Activated CD4-positive, alpha-beta T cell treated with anti-CD3 and anti-CD28 coated beads, Interleukin-2, Interleukin-4, amounts not matched to agents 100 ng/mL and 50 ng/mL, durations not matched to agents 16 hours and 8 hours (primary cell): ENCODE results near the gene MAP4K2.

Experiments used
- DNase-seq: peaks from one replicate; pipeline ENCODE4 v3.0.0-alpha.2; 2020; ENCODE audit warnings: low spot score

Gene MAP4K2

DNA sequence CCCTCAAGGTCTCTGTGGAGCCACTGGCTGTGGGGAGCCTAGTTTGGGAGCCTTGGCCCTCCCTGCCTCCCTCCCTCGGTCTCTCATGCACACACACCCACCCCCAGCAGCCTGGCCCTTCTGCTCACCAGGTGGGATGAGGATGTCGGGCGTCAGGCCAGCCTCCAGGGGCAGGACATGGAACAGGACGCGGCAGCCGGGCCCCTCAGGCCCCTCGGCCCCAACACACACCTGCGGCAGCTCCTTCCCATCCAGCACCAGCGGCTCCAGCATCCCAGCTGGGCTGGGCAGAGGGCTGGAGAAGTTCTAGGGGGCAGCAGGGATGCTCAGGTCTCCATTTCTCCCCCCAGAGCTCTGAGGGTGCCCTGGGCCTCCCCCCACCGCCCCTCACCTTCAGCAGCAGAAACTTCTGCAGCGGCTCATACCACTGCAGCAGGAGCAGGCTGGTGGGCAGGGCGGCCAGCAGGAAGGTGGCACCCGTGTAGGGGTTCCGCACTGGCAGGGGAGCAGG is 11.2 kb downstream of the MAP4K2 start:
- no peak for DNase-seq

DNA sequence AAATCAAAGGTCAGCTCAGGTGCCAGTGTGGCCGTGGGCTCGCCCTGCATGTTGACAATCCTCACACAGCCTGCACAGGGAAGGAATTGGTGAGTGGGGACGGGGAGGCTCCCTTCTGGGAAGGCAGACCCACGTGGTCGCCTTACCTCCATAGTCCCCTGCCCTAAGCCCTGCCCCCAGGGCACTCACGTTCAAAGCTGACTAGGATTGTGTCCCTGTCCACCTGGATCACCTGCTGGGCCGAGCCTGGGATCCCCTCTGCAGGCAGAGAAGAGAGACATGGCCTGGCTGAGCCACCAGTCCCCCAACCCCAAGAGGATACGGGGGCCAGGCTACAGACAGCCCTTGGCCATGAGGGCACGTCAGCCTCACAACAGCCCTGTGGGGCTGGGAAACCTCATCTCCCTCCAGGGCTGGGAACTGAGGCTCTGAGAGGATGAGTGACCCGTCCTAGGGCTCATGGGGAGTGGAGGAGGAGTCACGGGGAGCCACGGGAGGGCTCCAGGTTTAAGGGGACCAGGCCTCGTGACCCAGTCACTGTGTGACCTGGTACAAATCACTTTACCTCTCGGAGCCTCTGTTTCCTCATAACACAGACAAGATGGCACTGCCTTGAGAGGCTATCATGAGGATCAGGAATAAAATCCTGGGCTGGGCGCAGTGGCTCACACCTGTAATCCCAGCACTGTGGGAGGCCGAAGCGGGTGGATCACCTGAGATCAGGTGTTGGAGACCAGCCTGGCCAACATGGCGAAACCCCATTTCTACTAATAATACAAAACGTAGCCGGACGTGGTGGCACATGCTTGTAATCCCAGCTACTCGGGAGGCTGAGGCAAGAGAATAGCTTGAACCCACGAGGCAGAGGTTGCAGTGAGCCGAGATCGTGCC is 12.6 kb downstream of the MAP4K2 start:
- no peak for DNase-seq

DNA sequence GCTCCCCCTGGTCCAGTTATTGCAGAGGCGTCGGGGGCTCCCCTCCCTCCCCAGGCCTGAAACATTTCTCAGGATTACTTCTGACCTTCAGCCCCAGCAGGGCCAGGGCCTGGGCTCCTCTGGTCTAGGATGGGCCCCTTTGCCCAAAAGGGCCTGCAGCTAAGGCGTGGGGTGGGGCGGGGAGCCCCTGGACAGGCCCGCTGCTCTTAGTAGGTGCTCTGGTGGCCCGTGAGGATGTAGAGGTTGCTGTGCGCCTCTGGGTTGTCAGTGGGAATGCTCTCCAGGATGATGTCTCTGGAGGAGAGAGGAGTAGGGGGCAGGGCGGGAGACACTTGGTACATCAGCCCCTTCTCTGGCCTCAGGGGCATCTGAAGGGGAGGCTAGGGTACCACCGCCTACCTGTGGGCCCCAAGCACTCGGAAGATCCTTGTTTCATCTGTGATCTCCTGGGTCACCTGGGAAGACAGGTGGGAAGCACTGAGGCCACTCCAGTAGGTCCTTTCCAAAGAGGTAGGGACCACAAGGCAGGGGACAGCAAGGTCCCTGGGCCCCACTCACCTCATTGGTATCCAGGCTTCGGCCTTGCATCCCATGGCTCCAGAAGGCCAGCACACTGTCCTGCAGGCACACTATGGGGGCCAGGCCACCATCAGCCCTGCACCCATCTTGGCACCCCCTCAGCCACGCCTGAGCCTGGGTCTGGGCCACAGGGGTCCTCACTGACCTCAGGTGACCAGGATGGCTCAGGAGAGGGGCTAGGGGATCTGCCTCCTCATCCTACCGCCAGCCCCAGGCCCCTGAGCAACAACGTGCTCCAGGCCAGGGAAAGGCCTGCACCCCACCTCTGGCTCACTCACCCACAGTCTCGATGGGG is 13.4 kb downstream of the MAP4K2 start:
- DNase-seq, result no peak

DNA sequence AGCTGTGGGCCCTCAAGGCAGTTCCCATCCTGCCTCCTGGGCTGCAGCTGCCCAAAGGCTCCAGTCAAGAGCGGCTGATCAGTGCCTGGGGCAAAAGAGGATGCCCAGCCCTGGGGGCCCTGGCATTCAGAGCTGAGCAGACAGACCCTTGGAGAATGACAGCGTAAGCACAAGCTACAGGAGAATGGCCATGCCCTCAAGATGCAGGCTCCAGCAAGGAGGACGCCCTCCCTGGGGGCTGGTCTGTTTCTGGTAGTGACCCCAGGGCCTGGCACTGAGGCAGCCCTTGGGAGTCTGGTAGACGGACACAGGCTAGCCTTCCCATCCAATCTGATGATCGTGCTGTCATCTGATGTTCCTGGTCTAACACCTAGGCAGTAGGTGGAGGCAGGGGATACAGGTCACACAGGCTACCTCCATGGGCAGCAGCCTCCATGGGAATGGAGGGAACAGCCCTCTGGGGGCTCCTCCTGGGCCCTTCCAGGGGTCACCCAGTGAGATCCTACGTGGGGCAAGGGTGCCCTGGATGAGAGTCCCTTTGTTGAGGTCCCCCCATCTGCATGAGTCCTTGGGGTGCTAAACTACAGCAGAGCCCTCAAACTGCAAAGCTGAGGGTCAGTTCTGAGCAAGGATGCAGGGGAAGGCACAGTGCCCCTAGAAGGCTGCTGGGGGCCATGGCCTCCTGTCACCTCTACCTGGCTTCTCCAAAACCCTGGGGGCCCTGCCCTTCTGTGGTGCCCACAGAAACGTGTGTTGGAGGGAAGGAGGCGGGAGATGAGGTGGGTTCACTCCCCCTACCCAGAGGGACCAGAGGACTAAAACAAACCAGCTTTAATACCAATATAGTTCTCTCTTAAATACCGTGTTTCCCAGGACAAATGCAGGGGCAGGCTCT is 14.4 kb downstream of the MAP4K2 start:
- no peak for DNase-seq

DNA sequence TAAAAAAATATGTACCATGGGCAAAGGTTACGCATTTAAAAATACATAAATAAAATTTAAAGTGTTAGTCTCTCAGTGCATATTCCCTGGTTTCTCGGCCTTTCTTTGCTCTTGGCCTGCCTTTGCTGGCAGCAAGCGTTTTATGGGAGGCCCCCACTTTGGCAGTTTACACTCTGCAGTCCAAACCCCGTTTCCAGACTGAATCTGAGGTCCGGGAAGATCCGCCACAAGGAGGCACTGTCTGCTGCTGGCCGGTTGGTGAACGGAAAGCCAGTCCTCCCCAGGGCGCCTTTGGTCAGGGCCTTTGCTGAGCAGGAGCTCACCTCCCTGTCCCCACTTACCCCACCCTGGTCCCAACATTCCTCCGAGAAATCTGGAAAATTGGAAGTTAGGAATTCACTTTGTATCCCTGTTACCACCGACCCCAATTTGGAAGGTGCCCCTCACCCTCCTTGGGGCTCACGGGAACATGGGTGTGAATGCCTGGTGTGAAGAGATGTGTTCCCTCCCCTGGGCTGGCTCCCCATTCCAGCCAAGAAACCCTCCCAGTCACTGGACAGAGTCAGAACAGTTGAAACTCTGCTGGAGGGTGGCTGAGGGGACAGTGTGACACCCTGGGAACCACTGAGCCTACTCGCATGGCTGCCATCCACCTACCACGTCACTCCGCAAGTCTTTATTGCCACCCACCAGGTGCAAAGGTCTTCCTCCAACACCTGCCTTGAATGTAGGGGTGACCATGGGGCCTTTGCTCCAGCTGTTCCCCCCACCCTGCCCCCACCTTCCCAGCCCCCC is 15.3 kb downstream of the MAP4K2 start:
- DNase-seq, result peak; percentile 46

DNA sequence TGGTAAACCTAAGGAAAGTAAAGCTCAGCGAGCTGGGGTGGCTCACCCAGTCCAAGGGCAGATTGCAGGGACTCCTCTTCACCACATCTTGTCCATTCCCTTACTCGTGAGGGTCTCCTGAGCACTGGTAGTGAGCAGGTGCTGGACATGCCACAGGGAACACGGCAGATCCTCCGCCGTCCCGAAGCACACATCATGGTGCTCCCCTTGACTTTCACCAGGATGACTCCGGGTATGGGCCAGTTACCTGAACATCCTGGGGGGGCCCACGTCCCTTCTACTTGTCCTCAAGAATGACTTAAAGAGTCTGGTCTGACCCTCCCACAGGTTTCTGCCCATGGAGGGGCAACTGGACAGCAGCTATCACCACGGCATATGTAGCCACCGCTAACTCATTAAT is 16.7 kb downstream of the MAP4K2 start:
- DNase-seq, result no peak

DNA sequence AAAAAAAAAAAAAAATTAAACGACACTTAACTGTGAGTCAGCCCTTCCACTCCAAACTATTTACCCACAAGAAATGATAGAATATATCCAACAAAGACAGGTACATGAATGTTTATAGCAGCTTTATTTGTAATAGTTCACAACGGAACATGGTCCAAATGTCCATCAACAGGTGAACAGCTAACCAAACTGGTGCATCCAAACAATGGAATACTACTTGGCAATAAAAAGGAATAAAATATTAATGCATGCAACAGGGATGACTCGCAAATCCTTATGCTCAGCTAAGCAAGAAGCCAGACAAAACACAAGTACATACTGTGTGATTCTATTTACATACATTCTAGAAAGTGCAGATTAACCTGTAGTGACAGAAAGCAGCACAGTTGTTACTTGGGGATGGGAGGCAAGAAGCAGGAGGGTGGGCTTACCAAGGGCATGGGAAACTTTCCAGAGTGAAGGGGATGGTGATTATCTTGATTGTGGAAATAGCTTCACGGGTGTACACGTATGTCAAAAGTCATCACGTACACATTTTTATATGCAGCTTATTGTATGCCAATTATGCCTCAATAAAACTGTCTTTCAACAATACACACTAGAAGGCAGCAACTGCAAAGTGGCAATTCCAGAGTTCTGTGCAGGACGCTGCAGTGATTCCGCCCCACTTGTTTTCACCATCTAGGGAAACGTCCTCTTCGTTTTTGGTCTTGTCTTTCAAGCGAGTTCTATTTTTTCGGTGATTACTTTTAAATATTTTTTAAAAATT is 18.0 kb downstream of the MAP4K2 start:
- no peak for DNase-seq

DNA sequence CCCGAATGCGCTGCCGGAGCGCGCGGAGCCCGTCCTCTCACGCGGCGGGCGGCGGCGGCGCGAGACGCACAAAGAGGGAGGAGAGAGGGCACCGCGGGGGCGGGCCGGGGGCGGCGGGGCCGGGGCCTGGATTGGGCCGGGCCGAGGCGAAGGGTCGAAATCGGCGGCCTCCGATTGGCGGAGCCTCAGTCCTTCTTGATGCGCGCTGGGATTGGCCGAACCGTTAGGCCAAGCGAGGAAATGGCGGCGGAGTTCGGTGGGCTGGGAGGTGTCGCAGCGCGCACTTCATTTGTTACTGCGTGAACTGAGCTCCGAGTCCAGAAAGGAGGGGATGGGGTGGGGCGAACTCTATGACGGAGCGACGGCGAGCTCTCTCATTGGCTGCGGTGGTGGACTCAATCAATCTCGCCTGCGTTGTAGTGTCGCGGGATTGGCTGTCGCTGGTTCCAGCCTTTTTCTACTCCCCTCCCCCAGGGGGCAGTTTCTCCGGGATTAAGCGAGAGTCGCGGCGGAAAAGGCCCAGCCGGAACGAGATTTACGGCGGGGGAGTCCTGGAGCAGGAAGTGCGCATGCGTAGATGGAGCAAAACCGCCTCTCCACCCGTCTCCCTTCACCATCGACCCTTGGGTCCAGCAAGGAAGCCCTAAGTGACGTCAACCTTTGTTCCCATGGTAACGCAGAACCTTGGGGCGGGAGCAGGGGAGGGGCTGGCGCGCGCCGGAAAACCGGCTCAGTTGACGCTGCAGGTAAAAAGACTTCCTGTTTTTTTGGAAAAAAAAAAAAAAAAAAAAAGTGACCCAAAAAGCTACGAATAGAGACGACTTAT is 24.3 kb downstream of the MAP4K2 start, which contains the start of gene SF1:
SF1 (minus strand) TSS at position 70 of the 826 bp plus-strand sequence. CDS start 150 bp downstream, outside the sequence.
- peak; percentile 100 for DNase-seq

DNA sequence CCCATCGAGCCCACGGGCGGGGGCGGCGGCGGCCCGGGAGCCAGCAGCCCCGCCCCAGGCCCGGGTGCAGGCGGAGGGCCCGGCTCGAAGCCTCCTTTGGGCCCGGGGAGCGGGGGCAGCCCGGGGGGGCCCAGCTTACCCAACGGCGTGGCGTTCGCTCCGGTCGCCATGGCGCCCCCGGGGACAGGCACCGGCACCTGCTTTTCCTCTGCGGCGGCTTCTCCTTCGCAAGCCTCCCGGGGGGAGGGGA is 24.9 kb downstream of the MAP4K2 start:
- no peak for DNase-seq

DNA sequence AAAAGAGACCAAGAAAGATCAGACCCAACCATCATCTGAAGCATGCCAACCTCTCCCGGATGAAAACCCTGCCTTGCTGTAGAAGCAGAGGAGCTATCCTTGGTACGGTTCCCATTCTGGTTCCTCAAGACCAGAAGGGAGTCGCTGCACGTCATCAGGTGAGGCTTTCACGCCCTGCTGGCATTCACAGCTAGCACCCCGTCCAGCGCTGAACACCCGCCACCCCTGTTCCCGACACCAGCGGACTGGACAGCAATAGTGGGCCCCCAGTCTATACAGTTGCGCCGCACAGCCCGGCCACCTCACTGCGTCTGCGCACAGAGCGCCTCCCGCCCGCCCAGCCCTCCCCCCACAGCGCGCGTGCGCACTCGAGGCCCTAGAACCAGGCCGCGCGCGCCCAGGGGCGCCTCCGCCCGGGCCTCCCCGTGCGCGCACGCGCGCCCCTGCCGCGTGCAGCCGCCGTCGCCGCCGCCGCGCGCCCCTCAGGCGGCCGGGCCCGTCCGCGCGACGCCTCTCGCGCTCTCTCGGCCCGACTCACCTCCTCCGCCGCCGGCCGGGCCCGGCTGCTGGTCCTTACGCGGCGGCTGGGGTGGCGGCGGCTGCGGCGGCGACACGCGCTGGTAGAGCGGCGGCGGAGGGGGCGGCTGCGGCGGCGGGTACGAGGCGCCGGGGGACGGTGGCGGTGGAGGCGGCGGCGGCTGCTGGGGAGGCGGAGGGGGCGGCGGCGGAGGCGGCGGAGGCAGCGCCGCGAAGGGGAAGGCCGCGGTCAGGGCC is 25.4 kb downstream of the MAP4K2 start:
- peak; percentile 79 for DNase-seq

DNA sequence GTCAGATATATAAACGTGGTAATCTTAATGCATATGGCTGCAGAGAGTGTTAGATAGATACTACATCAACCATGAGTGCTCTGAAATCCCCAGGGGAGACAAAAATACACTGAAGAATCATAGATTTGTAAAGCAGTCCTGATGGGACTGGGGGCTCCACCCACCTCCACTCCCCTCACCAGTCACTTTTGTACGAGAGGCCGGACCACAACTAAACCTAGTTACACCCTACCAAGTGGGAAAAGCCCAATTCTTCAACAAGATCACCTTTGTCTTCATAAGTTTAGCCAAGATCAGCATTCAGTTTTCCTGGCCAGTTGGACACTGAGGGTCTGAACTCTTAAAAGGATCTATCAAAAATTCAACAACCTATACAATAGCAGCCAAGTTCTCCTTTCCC is 26.1 kb downstream of the MAP4K2 start:
- DNase-seq, result no peak

DNA sequence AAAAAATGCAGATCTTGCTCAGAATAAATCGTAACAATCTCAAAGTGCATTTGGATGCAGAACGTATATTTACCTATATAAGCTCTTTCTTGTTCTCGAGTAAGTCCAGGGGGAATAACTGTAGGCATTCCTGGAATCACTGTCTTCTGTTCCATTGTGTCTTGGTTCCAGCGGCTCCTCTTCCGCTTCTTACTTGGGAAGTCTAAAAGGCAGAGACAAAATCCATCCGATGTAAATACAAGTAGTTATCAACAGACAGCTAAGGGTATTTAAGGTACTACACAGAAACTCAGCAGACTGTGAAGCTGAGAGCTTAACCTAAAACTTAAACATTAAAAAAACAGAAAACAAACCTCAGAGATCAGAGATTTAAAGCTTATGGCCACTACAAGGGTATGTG is 26.6 kb downstream of the MAP4K2 start:
- no peak for DNase-seq

DNA sequence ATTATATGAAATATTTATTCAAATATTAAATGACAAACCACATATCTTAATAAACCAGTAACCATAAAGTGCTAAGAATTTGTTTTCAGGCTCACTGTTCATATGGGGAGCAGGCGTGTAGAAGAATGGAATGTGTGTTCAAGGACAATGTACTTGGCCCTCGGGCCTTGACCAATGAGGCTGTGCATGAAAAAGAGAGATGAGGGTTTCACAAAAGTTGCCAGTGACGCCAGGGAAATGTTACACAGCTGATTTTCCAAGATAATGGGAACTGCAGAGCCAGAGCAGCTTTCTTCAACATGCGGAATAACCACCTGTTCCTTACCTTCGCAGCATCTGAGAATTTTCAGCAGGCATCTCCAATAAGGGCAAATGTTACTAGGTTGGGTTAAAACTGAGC is 28.9 kb downstream of the MAP4K2 start:
- no peak for DNase-seq

DNA sequence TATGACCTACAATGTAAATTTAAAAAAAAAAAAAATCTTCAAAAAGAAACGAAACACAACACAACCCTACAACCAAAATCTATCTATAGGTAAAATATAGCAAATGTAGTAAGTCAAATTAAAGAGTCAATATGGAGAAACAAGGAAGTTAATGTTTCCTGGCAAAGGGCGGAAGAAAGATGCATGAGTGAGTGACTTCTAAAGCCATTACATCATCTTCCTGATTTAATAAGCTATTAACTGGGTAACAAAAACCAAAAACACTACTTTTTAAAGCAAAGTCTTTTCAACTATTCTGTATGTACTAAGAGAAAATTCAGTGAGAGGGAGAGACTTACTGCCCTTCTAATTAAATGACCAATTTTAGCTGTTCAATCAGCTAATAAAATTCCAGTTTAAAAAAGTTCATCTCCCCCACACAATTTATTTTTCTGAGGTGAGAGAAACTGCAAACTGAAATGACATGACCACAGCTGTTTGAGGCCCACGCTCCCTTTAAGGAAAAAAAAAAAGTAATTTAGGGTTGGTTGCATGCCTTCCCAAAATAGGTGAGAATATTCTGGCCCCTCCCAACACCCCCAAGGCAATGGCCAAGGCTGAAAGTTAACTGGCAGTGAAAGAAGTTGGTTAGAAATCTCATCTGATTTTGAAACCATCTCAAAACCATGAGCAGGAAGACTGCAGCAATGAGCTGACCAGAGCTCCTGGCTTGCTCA is 30.6 kb downstream of the MAP4K2 start:
- no peak for DNase-seq

DNA sequence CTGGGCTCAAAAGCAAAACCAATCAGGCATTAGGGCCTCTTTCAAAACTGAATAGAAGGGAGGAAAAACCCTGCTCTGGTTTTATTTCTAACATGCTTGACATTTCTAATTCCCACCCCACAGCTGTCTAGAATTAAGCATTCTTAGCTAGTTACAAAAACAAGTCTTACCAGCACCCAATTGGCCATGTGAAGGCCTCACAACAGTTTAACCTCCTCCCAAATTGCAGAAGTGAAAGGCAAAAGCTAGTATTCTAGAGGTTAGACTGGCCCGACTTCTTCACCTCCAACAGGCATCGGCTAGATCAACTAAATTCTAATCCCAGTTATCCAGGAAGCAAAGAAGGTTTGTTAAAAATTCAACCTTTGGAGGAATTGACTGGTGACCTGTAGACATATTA is 31.2 kb downstream of the MAP4K2 start:
- no peak for DNase-seq

DNA sequence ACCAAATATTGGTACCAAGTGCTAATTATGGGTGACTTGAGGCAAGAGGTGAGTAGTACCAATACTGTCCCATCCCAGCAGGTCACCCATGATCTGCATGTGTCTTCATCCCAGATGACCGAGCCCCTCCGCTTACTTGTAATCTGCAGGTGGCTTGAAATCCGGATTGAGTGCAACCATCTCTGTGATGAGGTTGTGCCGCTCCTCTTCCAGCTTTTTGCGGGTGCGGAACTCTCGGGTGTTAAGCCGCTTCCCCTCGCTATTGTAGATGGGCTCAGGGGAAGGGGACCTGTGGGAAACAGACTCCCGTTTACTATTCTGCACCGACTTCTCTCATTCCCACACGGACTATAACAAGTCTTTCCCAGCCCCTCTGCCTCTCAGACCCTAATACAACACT is 32.9 kb downstream of the MAP4K2 start:
- no peak for DNase-seq

DNA sequence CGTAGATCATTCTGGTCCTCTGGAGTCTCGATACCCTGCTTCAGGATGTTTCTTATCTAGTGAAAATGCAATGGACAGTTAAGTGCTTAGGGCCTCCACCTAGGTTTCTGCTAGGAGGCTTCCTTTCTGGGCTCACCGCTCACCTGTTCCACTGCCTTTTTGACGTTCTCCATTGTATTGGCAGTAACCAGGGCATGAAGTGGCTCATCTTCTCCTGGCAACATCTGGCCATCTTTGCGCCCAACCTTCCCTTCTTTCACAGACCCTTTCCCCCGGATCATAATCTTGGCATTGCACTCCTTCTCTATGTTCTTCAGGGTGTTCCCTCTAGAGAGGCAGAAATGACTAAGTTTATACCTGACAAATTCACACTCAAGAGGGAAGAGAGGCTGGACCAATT is 33.7 kb downstream of the MAP4K2 start:
- DNase-seq, result no peak

DNA sequence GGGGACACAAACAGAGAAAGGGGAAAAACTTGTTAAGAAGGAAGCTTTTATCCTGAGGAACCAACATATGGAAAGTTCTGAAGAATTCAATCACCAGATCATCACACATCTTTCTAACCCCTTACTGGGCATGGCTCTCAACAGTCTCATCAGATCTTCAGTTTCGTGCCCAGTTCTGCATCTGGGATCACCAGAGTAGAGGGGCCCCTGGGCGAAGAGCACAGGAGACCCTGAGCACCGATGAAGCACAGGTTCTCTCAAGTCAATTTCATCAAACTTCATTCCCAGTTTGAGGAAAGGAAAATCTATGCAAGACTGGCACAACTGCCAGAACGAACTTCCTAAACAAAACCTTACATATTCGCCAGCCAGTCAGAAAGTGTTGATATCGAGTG is 34.7 kb downstream of the MAP4K2 start:
- DNase-seq, result no peak
